HG03103 (cell line): ENCODE data around the gene FRRS1.

Source experiments
- ATAC-seq: cut with Tn5 transposase; IDR thresholded peaks from one replicate; pipeline ENCODE4 v1.9.1; 2021; ENCODE audit warnings: low read depth; ENCODE audit not compliant: unreplicated experiment

The FRRS1 gene

GRCh38 chr1:99681583-99681982 lies 84.9 kb downstream of the FRRS1 start:
- ATAC-seq, result no peak

GRCh38 chr1:99680270-99680669 lies 86.2 kb downstream of the FRRS1 start:
- ATAC-seq, result no peak

GRCh38 chr1:99677416-99677815 lies 89.0 kb downstream of the FRRS1 start:
- no peak for ATAC-seq

- no peak for ATAC-seq
Measured at GRCh38 chr1:99676876-99677275, 89.6 kb downstream of the FRRS1 start.

GRCh38 chr1:99675994-99676393 lies 90.4 kb downstream of the FRRS1 start:
- ATAC-seq, result no peak

GRCh38 chr1:99675292-99675691 lies 91.1 kb downstream of the FRRS1 start:
- ATAC-seq, result no peak

GRCh38 chr1:99674115-99675064 lies 92.0 kb downstream of the FRRS1 start:
- no peak for ATAC-seq

GRCh38 chr1:99673315-99673714 lies 93.1 kb downstream of the FRRS1 start:
- ATAC-seq, result no peak

GRCh38 chr1:99672530-99673213 lies 93.8 kb downstream of the FRRS1 start:
- ATAC-seq, result no peak

- ATAC-seq, result no peak
Measured at GRCh38 chr1:99672038-99672437, 94.4 kb downstream of the FRRS1 start.

GRCh38 chr1:99670583-99670982 lies 95.9 kb downstream of the FRRS1 start:
- ATAC-seq, result no peak

GRCh38 chr1:99669821-99670220 lies 96.6 kb downstream of the FRRS1 start:
- ATAC-seq, result no peak

- no peak for ATAC-seq
Measured at GRCh38 chr1:99669376-99669775, 97.1 kb downstream of the FRRS1 start.

- no peak for ATAC-seq
Measured at GRCh38 chr1:99665212-99665611, 101.2 kb downstream of the FRRS1 start.

GRCh38 chr1:99663501-99663900 lies 102.9 kb downstream of the FRRS1 start:
- ATAC-seq, result no peak

- ATAC-seq, result no peak
Measured at GRCh38 chr1:99662539-99663080, 103.8 kb downstream of the FRRS1 start.

GRCh38 chr1:99661780-99662179 lies 104.7 kb downstream of the FRRS1 start:
- ATAC-seq, result no peak

GRCh38 chr1:99660496-99660895 lies 105.9 kb downstream of the FRRS1 start:
- ATAC-seq, result no peak

GRCh38 chr1:99659755-99660210 lies 106.7 kb downstream of the FRRS1 start:
- no peak for ATAC-seq
